ENCODE data around the gene ARHGEF39. TPM values are rescaled to one million over a fixed set of nuclear protein-coding genes. Genes with fewer than 3 reads are reported as not detected.

Gene ARHGEF39
- total and polyA plus RNA-seq, 4 donors: 0.25 to 1.8 (median 1.2) TPM

DNA sequence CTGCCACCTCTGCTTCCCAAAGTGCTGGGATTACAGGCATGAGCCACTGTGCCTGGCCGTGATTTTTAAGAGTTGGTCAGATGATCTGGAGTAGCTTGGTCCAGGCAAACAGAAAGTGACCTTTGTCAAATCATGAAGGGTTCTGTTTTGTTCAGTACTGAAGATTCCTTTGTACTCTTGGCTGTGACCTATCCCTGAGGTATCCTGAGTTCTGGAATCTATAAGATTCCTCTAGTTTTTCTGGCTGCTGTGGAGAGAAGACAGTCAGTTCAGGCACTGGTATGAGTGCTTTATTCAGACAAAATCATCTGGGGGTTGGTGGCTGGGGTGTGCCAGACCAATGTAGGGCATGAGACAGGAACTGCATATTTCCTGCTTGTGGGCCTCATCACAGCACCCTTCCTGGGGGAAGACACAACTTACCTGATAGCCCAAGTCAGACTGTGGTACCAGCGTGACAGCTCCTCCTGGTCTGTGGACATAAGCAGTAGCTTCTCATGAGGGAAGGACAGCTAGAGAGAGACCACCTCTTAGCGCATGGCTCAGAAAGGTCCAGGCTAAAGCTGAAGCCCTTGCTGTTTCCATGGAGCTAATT lies 3.1 kb downstream of the ARHGEF39 start:
- H3K9me3 ChIP-seq (ENCODE audit: control insufficient read depth, low read length): no peaks in the 10 kb centered on the region
- DNase-seq (no peak), ATAC-seq (ENCODE audit: low FRiP score) (no peak)
- no peak overlapping the region for H3K4me3 ChIP-seq (ENCODE audit: low read length in 2 of 2)
- no peaks in the 10 kb centered on the region for H3K36me3 ChIP-seq (ENCODE audit: control insufficient read depth in 1 of 2, insufficient read depth in 2 of 2, low read length in 1 of 2)
- whole genome bisulfite sequencing, 2 donors: 59 to 60% methylated on average over 3 of the region's 3 CpGs
- no peaks in the 10 kb centered on the region for H3K27me3 ChIP-seq (ENCODE audit: control insufficient read depth in 1 of 2, insufficient read depth in 2 of 2, low read length in 1 of 2)
- peak overlapping the region; percentile 15 to 66 for H3K27ac ChIP-seq (ENCODE audit: low read depth in 1 of 2, low read length in 2 of 2)
- H3K4me1 ChIP-seq (ENCODE audit: control insufficient read depth in 1 of 2, insufficient read depth in 2 of 2, low read length in 2 of 2): peaks cover 0 to 2% of the 10 kb centered on the region in 2 donors
- intact Hi-C loops (cut with DNase I): loop anchor here in 1 of 2 donors (2.0 kb wide), 1 partner anchor 27 kb away; the partner anchor contains the start of gene TPM2

DNA sequence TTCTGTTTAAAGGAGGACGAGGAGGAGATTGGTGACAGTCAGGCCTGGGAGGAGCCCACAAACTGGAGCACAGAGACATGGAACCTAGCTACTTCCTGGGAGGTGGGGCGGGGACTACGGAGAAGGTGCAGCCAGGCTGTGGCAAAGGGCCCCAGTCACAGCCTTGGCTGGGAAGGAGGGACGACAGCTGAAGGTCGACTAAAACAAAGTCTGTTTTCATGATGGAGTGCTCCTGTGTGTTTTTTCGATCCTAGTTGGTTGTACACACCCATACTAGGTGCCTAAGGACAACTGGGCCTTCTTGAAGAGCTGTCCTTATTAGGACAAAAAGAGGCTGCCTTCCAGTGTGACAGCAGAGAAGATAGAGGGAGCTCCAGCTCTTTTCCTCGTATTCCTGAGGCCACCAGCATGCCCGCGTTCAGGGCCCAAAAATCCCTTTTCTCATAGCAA lies 4.0 kb downstream of the ARHGEF39 start:
- intact Hi-C loops (cut with DNase I): loop anchor here in 1 of 2 donors (2.0 kb wide), 1 partner anchor 28 kb away; the partner anchor contains the start of gene TPM2
- no peaks in the 10 kb centered on the region for H3K27me3 ChIP-seq (ENCODE audit: control insufficient read depth in 1 of 2, insufficient read depth in 2 of 2, low read length in 1 of 2)
- H3K4me3 ChIP-seq (ENCODE audit: low read length in 2 of 2): no peak overlapping the region
- no peak for DNase-seq
- H3K4me1 ChIP-seq (ENCODE audit: control insufficient read depth in 1 of 2, insufficient read depth in 2 of 2, low read length in 2 of 2): peaks cover 0 to 2% of the 10 kb centered on the region in 2 donors
- H3K27ac ChIP-seq (ENCODE audit: low read depth in 1 of 2, low read length in 2 of 2): peak overlapping the region; percentile 62 to 76
- no peaks in the 10 kb centered on the region for H3K36me3 ChIP-seq (ENCODE audit: control insufficient read depth in 1 of 2, insufficient read depth in 2 of 2, low read length in 1 of 2)
- H3K9me3 ChIP-seq (ENCODE audit: control insufficient read depth, low read length): no peaks in the 10 kb centered on the region
- no peak for ATAC-seq (ENCODE audit: low FRiP score)
- 8 to 11% methylated on average over 9 of the region's 9 CpGs for WGBS, 2 donors

GRCh38 chr9:35659340-35659739 lies 5.7 kb downstream of the ARHGEF39 start:
- intact Hi-C loops (cut with DNase I): loop anchor here (1.0 to 10.0 kb wide), 3 partner anchors 69 to 225 kb away; no protein-coding TSS in a partner anchor
- Histone ChIP-seq H3K4me1 (ENCODE audit: control insufficient read depth in 1 of 2, insufficient read depth in 2 of 2, low read length in 2 of 2) (peaks cover 0 to 2% of the 10 kb centered on the region in 2 donors), H3K27ac (ENCODE audit: low read depth in 1 of 2, low read length in 2 of 2) (peak overlapping the region; percentile 64 to 77), H3K36me3 (ENCODE audit: control insufficient read depth in 1 of 2, insufficient read depth in 2 of 2, low read length in 1 of 2) (no peaks in the 10 kb centered on the region), H3K9me3 (ENCODE audit: control insufficient read depth, low read length) (no peaks in the 10 kb centered on the region), H3K4me3 (ENCODE audit: low read length in 2 of 2) (peak overlapping the region; percentile 80 to 90), H3K27me3 (ENCODE audit: control insufficient read depth in 1 of 2, insufficient read depth in 2 of 2, low read length in 1 of 2) (no peaks in the 10 kb centered on the region)
- ATAC-seq (ENCODE audit: low FRiP score): peak; percentile 1
- no peak for DNase-seq
- 3 to 8% methylated on average over 3 of the region's 3 CpGs for WGBS, 2 donors

DNA sequence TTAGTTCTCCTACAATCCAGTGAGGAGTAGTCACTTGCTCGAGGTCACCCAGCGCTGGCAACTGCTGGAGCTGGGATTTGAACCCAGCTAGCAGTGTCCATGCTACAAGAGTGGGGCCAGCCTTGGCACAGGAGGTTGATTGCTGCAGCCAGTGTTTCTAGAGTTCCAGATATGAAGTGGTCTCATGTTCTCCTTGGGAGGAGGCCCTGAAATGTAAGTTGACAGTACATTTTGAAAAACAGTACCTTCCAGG lies 6.1 kb downstream of the ARHGEF39 start:
- DNase-seq (peak in 1 of 2 donors; percentile 74), ATAC-seq (ENCODE audit: low FRiP score) (no peak)
- 0 to 2% methylated on average over 2 of the region's 2 CpGs for WGBS, 2 donors
- H3K36me3 ChIP-seq (ENCODE audit: control insufficient read depth in 1 of 2, insufficient read depth in 2 of 2, low read length in 1 of 2): no peaks in the 10 kb centered on the region
- intact Hi-C loops (cut with DNase I): loop anchor here (1.0 to 10.0 kb wide), 3 partner anchors 69 to 226 kb away; no protein-coding TSS in a partner anchor
- no peaks in the 10 kb centered on the region for H3K9me3 ChIP-seq (ENCODE audit: control insufficient read depth, low read length)
- no peaks in the 10 kb centered on the region for H3K27me3 ChIP-seq (ENCODE audit: control insufficient read depth in 1 of 2, insufficient read depth in 2 of 2, low read length in 1 of 2)
- peaks cover 0 to 2% of the 10 kb centered on the region in 2 donors for H3K4me1 ChIP-seq (ENCODE audit: control insufficient read depth in 1 of 2, insufficient read depth in 2 of 2, low read length in 2 of 2)
- H3K27ac ChIP-seq (ENCODE audit: low read depth in 1 of 2, low read length in 2 of 2): peak overlapping the region; percentile 77 to 86
- peak overlapping the region; percentile 80 to 90 for H3K4me3 ChIP-seq (ENCODE audit: low read length in 2 of 2)

DNA sequence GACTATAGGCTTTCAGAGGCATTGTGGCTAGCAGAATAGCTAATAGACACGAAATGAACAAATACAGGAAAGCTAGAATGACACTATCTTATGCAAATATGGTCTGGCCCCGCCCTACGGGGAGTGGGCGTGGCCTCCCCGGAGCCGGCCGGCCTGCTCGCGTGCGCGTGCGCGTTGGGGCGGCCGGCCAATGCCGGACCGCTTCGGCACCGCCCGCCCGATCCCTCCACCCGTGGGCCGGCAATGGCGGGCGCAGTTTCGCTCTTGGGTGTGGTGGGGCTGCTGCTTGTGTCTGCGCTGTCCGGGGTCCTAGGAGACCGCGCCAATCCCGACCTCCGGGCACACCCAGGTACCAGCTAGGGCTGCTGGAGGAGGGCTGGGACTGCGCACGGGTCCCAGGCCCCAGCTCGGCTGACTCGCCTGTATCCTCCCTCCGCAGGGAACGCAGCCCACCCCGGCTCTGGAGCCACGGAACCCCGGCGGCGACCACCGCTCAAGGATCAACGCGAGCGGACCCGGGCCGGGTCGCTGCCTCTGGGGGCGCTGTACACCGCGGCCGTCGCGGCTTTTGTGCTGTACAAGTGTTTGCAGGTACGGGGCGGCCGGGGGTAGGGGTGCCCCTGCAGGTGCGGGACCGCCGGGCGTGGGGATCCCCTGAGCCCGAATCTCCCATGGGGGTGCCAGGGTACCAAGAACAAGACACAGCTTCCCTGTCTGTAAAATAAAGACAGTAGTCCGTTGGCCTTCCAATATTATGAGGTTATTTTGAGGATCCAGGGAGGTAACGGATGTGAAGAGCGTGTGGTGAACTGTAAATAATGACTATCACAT lies 6.6 kb downstream of the ARHGEF39 start, which contains the start of gene CCDC107:
CCDC107 (plus strand) TSS at position 156 of the 831 bp plus-strand sequence; CDS start at position 244, 88 bp downstream.
- Histone ChIP-seq H3K4me1 (ENCODE audit: control insufficient read depth in 1 of 2, insufficient read depth in 2 of 2, low read length in 2 of 2) (peaks cover 0 to 2% of the 10 kb centered on the region in 2 donors), H3K9me3 (ENCODE audit: control insufficient read depth, low read length) (no peaks in the 10 kb centered on the region), H3K36me3 (ENCODE audit: control insufficient read depth in 1 of 2, insufficient read depth in 2 of 2, low read length in 1 of 2) (no peaks in the 10 kb centered on the region), H3K4me3 (ENCODE audit: low read length in 2 of 2) (peak within 1 kb of the TSS; percentile 80 to 90), H3K27me3 (ENCODE audit: control insufficient read depth in 1 of 2, insufficient read depth in 2 of 2, low read length in 1 of 2) (no peaks in the 10 kb centered on the region), H3K27ac (ENCODE audit: low read depth in 1 of 2, low read length in 2 of 2) (peak within 1 kb of the TSS; percentile 77 to 86)
- intact Hi-C loops (cut with DNase I): loop anchor here (2.0 to 10.0 kb wide), 2 partner anchors 72 to 226 kb away; no protein-coding TSS in a partner anchor
- peak; percentile 93 for ATAC-seq (ENCODE audit: low FRiP score)
- DNase-seq: peak; percentile 91 to 95
- WGBS, 2 donors: 0 to 1% methylated on average over 59 to 67 of the region's 67 CpGs

- peak within 1 kb of the TSS; percentile 80 to 90 for H3K4me3 ChIP-seq (ENCODE audit: low read length in 2 of 2)
- peak; percentile 98 to 99 for DNase-seq
- intact Hi-C loops (cut with DNase I): loop anchor here (2.0 to 10.0 kb wide), 2 partner anchors 73 to 227 kb away; no protein-coding TSS in a partner anchor
- no peaks in the 10 kb centered on the region for H3K27me3 ChIP-seq (ENCODE audit: control insufficient read depth in 1 of 2, insufficient read depth in 2 of 2, low read length in 1 of 2)
- H3K4me1 ChIP-seq (ENCODE audit: control insufficient read depth in 1 of 2, insufficient read depth in 2 of 2, low read length in 2 of 2): no peaks in the 10 kb centered on the region
- no peaks in the 10 kb centered on the region for H3K36me3 ChIP-seq (ENCODE audit: control insufficient read depth in 1 of 2, insufficient read depth in 2 of 2, low read length in 1 of 2)
- H3K27ac ChIP-seq (ENCODE audit: low read depth in 1 of 2, low read length in 2 of 2): peak within 1 kb of the TSS; percentile 77 to 86
- H3K9me3 ChIP-seq (ENCODE audit: control insufficient read depth, low read length): no peaks in the 10 kb centered on the region
- peak; percentile 97 for ATAC-seq (ENCODE audit: low FRiP score)
- 0 to 1% methylated on average over 42 of the region's 42 CpGs for WGBS, 2 donors
Measured at GRCh38 chr9:35657546-35658136, 7.4 kb downstream of the ARHGEF39 start, which contains the start of gene RMRP. RMRP (minus strand) TSS chr9:35658019.

GRCh38 chr9:35656831-35657545 lies 8.0 kb downstream of the ARHGEF39 start:
- no peaks in the 10 kb centered on the region for H3K36me3 ChIP-seq (ENCODE audit: control insufficient read depth in 1 of 2, insufficient read depth in 2 of 2, low read length in 1 of 2)
- intact Hi-C loops (cut with DNase I): loop anchor here in 1 of 2 donors (10.0 kb wide), 1 partner anchor 228 kb away; no protein-coding TSS in a partner anchor
- DNase-seq: peak in 1 of 2 donors; percentile 76
- H3K27me3 ChIP-seq (ENCODE audit: control insufficient read depth in 1 of 2, insufficient read depth in 2 of 2, low read length in 1 of 2): no peaks in the 10 kb centered on the region
- H3K4me1 ChIP-seq (ENCODE audit: control insufficient read depth in 1 of 2, insufficient read depth in 2 of 2, low read length in 2 of 2): no peaks in the 10 kb centered on the region
- H3K27ac ChIP-seq (ENCODE audit: low read depth in 1 of 2, low read length in 2 of 2): peak overlapping the region; percentile 10 to 77
- ATAC-seq (ENCODE audit: low FRiP score): peak; percentile 53
- H3K4me3 ChIP-seq (ENCODE audit: low read length in 2 of 2): no peak overlapping the region
- 9 to 15% methylated on average over 25 of the region's 25 CpGs for WGBS, 2 donors
- no peaks in the 10 kb centered on the region for H3K9me3 ChIP-seq (ENCODE audit: control insufficient read depth, low read length)

DNA sequence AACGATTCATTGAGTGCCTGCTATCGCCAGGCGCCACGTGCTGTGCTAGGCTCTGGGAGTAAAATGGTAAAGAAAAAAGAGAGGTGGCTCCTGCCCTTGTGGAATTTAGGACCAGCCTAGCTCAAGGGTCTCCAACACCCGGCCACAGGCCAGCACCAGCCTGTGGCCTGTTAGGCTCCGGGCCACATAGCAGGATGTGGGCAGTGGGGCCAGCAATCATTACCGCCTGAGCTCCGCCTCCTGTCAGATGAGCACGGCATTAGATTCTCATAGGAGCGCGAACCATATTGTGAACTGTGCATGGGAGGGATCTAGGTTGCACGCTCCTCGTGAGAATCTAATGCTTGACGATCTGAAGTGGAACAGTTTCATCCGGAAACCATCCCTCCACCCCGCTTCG lies 8.6 kb downstream of the ARHGEF39 start:
- peak in 1 of 2 donors; percentile 53 for DNase-seq
- H3K4me1 ChIP-seq (ENCODE audit: control insufficient read depth in 1 of 2, insufficient read depth in 2 of 2, low read length in 2 of 2): no peaks in the 10 kb centered on the region
- no peak overlapping the region for H3K27ac ChIP-seq (ENCODE audit: low read depth in 1 of 2, low read length in 2 of 2)
- intact Hi-C loops (cut with DNase I): loop anchor here in 1 of 2 donors (10.0 kb wide), 1 partner anchor 228 kb away; no protein-coding TSS in a partner anchor
- WGBS, 2 donors: 84 to 89% methylated on average over 17 of the region's 17 CpGs
- no peaks in the 10 kb centered on the region for H3K27me3 ChIP-seq (ENCODE audit: control insufficient read depth in 1 of 2, insufficient read depth in 2 of 2, low read length in 1 of 2)
- H3K9me3 ChIP-seq (ENCODE audit: control insufficient read depth, low read length): no peaks in the 10 kb centered on the region
- no peak overlapping the region for H3K4me3 ChIP-seq (ENCODE audit: low read length in 2 of 2)
- no peaks in the 10 kb centered on the region for H3K36me3 ChIP-seq (ENCODE audit: control insufficient read depth in 1 of 2, insufficient read depth in 2 of 2, low read length in 1 of 2)
- no peak for ATAC-seq (ENCODE audit: low FRiP score)
